Ishikawa (cell line): ENCODE measurements around the gene GTF2F2.
A peak's percentile ranks its signal among the peaks of the same experiment; 100 is the strongest.

ENCODE experiments used
- EP300 ChIP-seq: IDR thresholded peaks from 2 replicates; pipeline ENCODE4 v1.6.1; 2012; ENCODE audit warnings: borderline replicate concordance
- FOXM1 ChIP-seq: IDR thresholded peaks from 2 replicates; pipeline ENCODE4 v1.6.1; 2012; ENCODE audit warnings: low read depth, borderline replicate concordance
- RAD21 ChIP-seq: IDR thresholded peaks from 2 replicates; pipeline ENCODE4 v1.6.1; 2012; ENCODE audit warnings: low read depth
- TF ChIP-seq, protein P1 (sequence below): IDR thresholded peaks from 2 replicates; pipeline ENCODE4 v1.6.1; 2012
- TF ChIP-seq, protein P2 (sequence below): IDR thresholded peaks from 2 replicates; pipeline ENCODE4 v1.6.1; 2012
- TF ChIP-seq, protein P3 (sequence below): IDR thresholded peaks from 2 replicates; pipeline ENCODE4 v1.6.1; 2012; ENCODE audit warnings: low read depth, mild to moderate bottlenecking

DNA sequence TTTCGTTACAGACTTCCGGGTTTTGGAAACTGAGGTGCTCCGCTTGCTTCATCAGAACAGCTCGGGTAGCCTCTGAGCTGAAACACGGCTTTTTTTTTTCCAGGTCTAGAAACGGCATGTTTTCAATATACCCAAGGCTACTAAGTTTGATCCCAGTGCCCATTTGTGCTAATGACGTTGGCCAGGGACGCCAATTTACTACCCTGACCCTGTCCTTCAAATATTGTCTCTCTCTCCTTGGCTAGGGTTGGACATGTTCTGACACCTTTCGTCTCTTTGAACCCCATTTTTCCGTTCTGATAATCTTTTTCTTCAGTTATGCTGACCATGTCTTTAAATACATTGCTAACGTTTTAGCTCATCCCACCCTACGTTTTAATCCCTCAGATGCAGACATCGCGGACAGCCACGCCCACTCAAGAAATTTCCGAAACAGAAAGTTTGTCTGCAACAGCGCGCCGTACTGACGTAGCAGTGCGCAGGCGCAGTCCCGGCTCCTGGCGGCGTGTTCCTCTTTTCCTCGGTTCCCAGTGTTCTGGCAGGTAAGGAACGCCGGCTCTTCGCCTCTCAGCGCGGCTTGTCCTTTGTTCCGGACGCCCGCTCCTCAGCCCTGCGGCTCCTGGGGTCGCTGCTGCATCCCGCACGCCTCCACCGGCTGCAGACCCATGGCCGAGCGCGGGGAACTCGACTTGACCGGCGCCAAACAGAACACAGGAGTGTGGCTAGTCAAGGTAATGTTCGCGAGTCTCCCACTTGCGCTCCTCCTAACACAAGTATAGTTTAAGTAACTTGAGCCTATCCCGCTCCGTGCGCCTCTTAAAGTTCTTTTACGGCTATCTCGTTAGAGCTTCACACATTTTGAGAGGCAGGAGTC, at the start of gene GTF2F2:
- TF ChIP-seq RAD21, result no peak
- TF ChIP-seq, protein P1, sequence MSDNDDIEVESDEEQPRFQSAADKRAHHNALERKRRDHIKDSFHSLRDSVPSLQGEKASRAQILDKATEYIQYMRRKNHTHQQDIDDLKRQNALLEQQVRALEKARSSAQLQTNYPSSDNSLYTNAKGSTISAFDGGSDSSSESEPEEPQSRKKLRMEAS, result peak; percentile 84
- TF ChIP-seq, protein P2, sequence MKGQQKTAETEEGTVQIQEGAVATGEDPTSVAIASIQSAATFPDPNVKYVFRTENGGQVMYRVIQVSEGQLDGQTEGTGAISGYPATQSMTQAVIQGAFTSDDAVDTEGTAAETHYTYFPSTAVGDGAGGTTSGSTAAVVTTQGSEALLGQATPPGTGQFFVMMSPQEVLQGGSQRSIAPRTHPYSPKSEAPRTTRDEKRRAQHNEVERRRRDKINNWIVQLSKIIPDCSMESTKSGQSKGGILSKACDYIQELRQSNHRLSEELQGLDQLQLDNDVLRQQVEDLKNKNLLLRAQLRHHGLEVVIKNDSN, result no peak
- no peak for TF ChIP-seq FOXM1
- TF ChIP-seq, protein P3, sequence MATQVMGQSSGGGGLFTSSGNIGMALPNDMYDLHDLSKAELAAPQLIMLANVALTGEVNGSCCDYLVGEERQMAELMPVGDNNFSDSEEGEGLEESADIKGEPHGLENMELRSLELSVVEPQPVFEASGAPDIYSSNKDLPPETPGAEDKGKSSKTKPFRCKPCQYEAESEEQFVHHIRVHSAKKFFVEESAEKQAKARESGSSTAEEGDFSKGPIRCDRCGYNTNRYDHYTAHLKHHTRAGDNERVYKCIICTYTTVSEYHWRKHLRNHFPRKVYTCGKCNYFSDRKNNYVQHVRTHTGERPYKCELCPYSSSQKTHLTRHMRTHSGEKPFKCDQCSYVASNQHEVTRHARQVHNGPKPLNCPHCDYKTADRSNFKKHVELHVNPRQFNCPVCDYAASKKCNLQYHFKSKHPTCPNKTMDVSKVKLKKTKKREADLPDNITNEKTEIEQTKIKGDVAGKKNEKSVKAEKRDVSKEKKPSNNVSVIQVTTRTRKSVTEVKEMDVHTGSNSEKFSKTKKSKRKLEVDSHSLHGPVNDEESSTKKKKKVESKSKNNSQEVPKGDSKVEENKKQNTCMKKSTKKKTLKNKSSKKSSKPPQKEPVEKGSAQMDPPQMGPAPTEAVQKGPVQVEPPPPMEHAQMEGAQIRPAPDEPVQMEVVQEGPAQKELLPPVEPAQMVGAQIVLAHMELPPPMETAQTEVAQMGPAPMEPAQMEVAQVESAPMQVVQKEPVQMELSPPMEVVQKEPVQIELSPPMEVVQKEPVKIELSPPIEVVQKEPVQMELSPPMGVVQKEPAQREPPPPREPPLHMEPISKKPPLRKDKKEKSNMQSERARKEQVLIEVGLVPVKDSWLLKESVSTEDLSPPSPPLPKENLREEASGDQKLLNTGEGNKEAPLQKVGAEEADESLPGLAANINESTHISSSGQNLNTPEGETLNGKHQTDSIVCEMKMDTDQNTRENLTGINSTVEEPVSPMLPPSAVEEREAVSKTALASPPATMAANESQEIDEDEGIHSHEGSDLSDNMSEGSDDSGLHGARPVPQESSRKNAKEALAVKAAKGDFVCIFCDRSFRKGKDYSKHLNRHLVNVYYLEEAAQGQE, result no peak
- no peak for TF ChIP-seq EP300
